Chondrocyte (in vitro differentiated cells): ENCODE measurements around the gene LIM2. TPM values are rescaled to one million over a fixed set of nuclear protein-coding genes. Genes with fewer than 3 reads are reported as not detected.
A peak's percentile ranks its signal among the peaks of the same experiment; 100 is the strongest.

Experiments used
- DNase-seq: peaks from one replicate; pipeline ENCODE4 v3.0.0; 2021; ENCODE audit warnings: mixed read lengths, low spot score
- H3K27ac Mint-ChIP-seq: one replicate; pipeline ENCODE4 v1.8.0; 2021; ENCODE audit warnings: mild to moderate bottlenecking, moderate library complexity, mixed read lengths; ENCODE audit not compliant: unreplicated experiment
- H3K27me3 Mint-ChIP-seq: 2 replicates; pipeline ENCODE4 v1.8.0; 2021; ENCODE audit warnings: low read depth, mixed read lengths
- H3K36me3 Mint-ChIP-seq: 2 replicates; pipeline ENCODE4 v1.8.0; 2021; ENCODE audit warnings: low read depth, mixed read lengths
- H3K4me1 Mint-ChIP-seq: 2 replicates; pipeline ENCODE4 v1.8.0; 2021; ENCODE audit warnings: low read depth, mild to moderate bottlenecking, mixed read lengths
- H3K4me3 Mint-ChIP-seq: one replicate; pipeline ENCODE4 v1.8.0; 2021; ENCODE audit warnings: mild to moderate bottlenecking, moderate library complexity, mixed read lengths; ENCODE audit not compliant: unreplicated experiment
- H3K9me3 Mint-ChIP-seq: 2 replicates; pipeline ENCODE4 v1.8.0; 2021; ENCODE audit warnings: low read depth, mixed read lengths
- total RNA-seq: library from RNA; stranded (reverse); gene quantifications from 3 replicates; pipeline ENCODE4 v1.2.1, GENCODE V29; 2021
- TF ChIP-seq, protein P1 (sequence below): fragments of 200-600 bp; sonication (generic); IDR thresholded peaks from 2 replicates; pipeline ENCODE4 v1.5.0; 2021; ENCODE audit warnings: antibody characterized with exemption, mild to moderate bottlenecking, moderate library complexity

Gene LIM2
- total RNA-seq, 1 donor from 2014 or later: not detected

DNA sequence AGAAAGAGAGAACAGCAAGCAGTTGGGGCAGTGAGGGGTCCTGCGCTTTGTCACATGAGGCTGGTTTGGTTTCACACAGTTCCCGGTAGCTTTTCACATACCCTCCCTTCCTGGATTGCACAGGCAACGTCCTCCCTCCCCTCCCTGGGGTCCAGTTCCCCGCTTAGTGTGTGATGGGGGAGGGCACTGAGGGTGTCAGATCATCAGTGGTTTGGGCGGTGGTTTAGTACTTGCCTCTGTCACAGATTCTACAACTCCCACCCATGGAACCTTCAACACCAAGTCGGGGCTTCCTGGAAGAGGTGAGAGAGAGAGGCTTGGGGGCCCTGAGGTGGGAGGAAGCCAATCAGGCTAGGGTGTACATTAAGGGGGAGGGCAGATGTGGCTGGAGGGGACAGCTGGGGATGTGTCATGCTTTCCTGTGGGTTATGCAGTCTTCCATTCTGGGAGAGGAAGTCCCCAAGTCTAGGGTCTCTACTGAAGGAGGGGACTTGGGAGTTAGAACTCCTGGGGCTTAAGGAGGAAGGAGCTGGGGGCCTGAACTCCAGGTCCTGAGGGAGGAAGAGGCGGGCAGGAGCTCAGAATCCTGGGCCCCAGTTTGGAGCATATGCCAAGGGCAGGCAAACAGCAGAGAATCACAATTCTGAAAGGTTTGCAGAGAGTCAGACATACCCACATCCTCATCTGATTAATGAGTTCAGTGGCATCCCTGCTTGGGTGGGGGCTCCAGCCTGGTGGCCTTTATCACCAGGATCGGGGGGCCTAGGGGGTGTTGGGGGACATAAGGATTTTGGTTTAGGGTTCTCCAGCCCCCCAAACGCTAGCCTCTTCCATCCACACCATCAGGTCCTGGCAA lies 14.9 kb downstream of the LIM2 start, which contains the start of gene NKG7:
Gene NKG7, minus strand, starts transcription at position 6 of the 856 bp plus-strand sequence. CDS start 119 bp downstream, outside the sequence.
- no peak within 1 kb of the TSS for H3K27ac Mint-ChIP-seq

DNA sequence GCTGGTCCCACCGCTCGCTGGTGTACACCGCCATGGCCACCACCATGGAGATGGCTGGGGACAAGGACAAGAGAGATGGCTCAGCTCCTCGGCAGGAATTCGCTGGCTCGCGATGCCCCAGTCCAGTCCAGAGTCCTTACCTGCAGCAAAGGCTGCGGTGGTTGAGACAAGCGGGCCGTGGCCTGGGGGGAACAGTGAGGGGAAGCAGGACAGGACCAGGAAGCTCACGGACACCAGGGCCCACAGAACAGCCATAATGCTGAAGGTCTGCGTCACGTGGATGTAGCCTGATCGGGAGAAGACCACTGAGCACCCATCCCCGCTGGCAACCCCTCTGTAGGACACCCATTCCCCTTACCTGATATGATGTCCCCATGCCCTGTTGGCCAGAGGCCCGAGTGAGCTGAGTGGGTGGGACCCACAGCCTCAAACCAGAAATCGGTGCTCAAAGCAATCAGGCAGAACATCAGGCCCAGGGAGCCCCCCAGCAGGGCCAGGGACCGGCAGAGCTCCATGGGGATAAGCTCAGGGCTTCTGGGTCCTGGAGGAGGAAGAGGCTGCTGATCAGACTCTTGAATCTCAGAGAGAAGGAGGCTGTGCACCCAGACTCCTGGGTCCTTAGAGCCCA lies 15.6 kb downstream of the LIM2 start:
- no peaks in the 10 kb centered on the region for H3K27me3 Mint-ChIP-seq
- peaks cover 5% of the 10 kb centered on the region for H3K4me1 Mint-ChIP-seq
- H3K4me3 Mint-ChIP-seq: no peak overlapping the region
- TF ChIP-seq, protein P1, sequence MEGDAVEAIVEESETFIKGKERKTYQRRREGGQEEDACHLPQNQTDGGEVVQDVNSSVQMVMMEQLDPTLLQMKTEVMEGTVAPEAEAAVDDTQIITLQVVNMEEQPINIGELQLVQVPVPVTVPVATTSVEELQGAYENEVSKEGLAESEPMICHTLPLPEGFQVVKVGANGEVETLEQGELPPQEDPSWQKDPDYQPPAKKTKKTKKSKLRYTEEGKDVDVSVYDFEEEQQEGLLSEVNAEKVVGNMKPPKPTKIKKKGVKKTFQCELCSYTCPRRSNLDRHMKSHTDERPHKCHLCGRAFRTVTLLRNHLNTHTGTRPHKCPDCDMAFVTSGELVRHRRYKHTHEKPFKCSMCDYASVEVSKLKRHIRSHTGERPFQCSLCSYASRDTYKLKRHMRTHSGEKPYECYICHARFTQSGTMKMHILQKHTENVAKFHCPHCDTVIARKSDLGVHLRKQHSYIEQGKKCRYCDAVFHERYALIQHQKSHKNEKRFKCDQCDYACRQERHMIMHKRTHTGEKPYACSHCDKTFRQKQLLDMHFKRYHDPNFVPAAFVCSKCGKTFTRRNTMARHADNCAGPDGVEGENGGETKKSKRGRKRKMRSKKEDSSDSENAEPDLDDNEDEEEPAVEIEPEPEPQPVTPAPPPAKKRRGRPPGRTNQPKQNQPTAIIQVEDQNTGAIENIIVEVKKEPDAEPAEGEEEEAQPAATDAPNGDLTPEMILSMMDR: no peak
- H3K9me3 Mint-ChIP-seq: no peaks in the 10 kb centered on the region
- H3K36me3 Mint-ChIP-seq: no peaks in the 10 kb centered on the region
- no peak overlapping the region for H3K27ac Mint-ChIP-seq
- DNase-seq: no peak

More for the DNA sequence above, 14.9 kb downstream of the LIM2 start, which contains the start of gene NKG7:
- H3K9me3 Mint-ChIP-seq: no peaks in the 10 kb centered on the region
- no peaks in the 10 kb centered on the region for H3K27me3 Mint-ChIP-seq
- H3K36me3 Mint-ChIP-seq: no peaks in the 10 kb centered on the region
- TF ChIP-seq, protein P1: no peak
- H3K4me3 Mint-ChIP-seq: no peak within 1 kb of the TSS
- H3K4me1 Mint-ChIP-seq: peaks cover 5% of the 10 kb centered on the region
- DNase-seq: peak; percentile 6

DNA sequence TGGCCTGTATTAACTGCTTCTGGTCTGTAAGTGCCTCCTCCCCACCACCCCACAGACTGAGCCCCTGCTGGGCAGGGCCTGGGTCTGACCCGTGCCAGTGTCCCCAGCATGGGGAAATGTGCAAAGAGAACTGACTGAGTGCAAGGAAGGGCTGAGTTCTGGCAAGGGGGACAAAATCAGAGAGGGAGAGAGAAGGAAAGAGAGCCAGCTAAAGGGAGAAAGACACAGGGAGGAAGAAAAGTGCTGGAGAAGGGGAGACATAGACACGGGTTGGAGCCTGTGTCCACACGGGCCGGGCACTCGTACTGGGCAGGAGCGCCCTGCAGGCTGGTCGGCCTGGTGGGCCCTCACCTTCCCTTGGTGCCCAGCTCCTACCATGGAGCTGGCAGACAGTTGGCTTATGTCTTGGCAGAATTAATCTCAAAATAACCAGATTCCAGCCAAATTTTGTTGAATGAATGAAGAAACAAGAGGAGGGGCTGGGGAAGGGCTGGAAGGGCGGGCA lies 16.5 kb downstream of the LIM2 start:
- DNase-seq: no peak
- H3K27ac Mint-ChIP-seq: no peak overlapping the region
- H3K9me3 Mint-ChIP-seq: no peaks in the 10 kb centered on the region
- TF ChIP-seq, protein P1: no peak
- no peak overlapping the region for H3K4me3 Mint-ChIP-seq
- peaks cover 13% of the 10 kb centered on the region for H3K4me1 Mint-ChIP-seq
- no peaks in the 10 kb centered on the region for H3K36me3 Mint-ChIP-seq
- H3K27me3 Mint-ChIP-seq: no peaks in the 10 kb centered on the region

DNA sequence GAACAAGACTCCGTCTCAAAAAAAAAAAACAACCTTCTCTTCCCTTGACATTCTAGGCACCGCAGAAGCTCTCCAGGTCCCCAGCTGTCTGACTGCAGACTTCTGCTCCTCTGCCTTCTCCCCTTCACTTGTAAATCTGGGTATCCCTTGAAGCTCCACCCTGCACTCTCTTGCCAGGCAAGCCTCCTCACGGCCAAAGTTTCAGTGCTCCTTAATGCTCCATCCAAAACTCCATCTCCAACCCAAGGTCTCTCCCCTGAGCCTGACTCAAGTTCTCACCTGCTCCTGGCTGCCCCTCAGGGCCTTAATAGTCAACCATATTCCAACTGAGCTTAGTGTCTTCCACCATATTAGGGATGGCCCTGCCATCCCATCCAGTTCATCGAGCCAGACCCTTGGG lies 17.5 kb downstream of the LIM2 start:
- H3K9me3 Mint-ChIP-seq: no peaks in the 10 kb centered on the region
- no peaks in the 10 kb centered on the region for H3K36me3 Mint-ChIP-seq

More for the DNA sequence above, 17.5 kb downstream of the LIM2 start:
- TF ChIP-seq, protein P1: no peak
- H3K4me1 Mint-ChIP-seq: peaks cover 20% of the 10 kb centered on the region
- no peaks in the 10 kb centered on the region for H3K27me3 Mint-ChIP-seq
- DNase-seq: no peak
- no peak overlapping the region for H3K4me3 Mint-ChIP-seq
- no peak overlapping the region for H3K27ac Mint-ChIP-seq
